Subcutaneous adipose tissue (tissue), 4 donors: ENCODE measurements around the gene UBXN6. TPM values are rescaled to one million over a fixed set of nuclear protein-coding genes. Genes with fewer than 3 reads are reported as not detected.

Experiments
- CTCF ChIP-seq: fragments of 450-650 bp; IDR thresholded peaks from one replicate; pipeline ENCODE4 v1.5.1; 2016; ENCODE audit warnings: low read depth, mild to moderate bottlenecking, control low read depth, antibody characterized with exemption, moderate library complexity
- total RNA-seq, 4 donors: library from RNA; depleted of rRNA; stranded (reverse); fragments of >200 nt; gene quantifications; one replicate each; pipeline ENCODE4 v1.1.0, GENCODE V29; 2016

The UBXN6 gene
- total RNA-seq, 4 donors from 2014 or later, result 85.0 to 149 (median 102) TPM

GRCh38 chr19:4498694-4499093 is 41.1 kb upstream of the UBXN6 start:
- no peak for TF ChIP-seq CTCF

- TF ChIP-seq CTCF, result no peak
These were observed 40.3 kb upstream of the UBXN6 start for GRCh38 chr19:4497770-4498389.

- no peak for TF ChIP-seq CTCF
These were observed 38.7 kb upstream of the UBXN6 start for GRCh38 chr19:4496304-4496703.

GRCh38 chr19:4495471-4495870 is 37.9 kb upstream of the UBXN6 start:
- no peak for TF ChIP-seq CTCF

- TF ChIP-seq CTCF, result no peak
These were observed 37.1 kb upstream of the UBXN6 start for GRCh38 chr19:4494691-4495064.

- TF ChIP-seq CTCF, result no peak
These were observed 36.5 kb upstream of the UBXN6 start for GRCh38 chr19:4493929-4494690.

GRCh38 chr19:4493104-4493928 is 35.7 kb upstream of the UBXN6 start:
- no peak for TF ChIP-seq CTCF
